Fibroblast of mammary gland (primary cell): ENCODE data around the gene MRPS7.

ENCODE experiments used
- DNase-seq: peaks from one replicate; pipeline ENCODE4 v3.0.0-alpha.2; 2010; ENCODE audit warnings: low read depth
- H3K4me3 ChIP-seq: 2 replicates; pipeline ENCODE4 v1.5.1; 2011; ENCODE audit warnings: low read depth, mild to moderate bottlenecking, low read length, moderate library complexity; ENCODE audit not compliant: control insufficient read depth
- CTCF ChIP-seq: conservative IDR thresholded peaks from 2 replicates; pipeline ENCODE4 v1.5.1; 2011; ENCODE audit warnings: low read depth, low read length, inconsistent platforms; ENCODE audit not compliant: control insufficient read depth, insufficient read depth

Gene MRPS7

GRCh38 chr17:75266316-75267152 lies 4.9 kb downstream of the MRPS7 start:
- H3K4me3 ChIP-seq, result no peak overlapping the region
- no peak for DNase-seq
- no peak for TF ChIP-seq CTCF

GRCh38 chr17:75267153-75267410 lies 5.4 kb downstream of the MRPS7 start:
- no peak overlapping the region for H3K4me3 ChIP-seq
- DNase-seq, result no peak
- no peak for TF ChIP-seq CTCF

GRCh38 chr17:75267411-75268232 lies 5.9 kb downstream of the MRPS7 start:
- H3K4me3 ChIP-seq, result no peak overlapping the region
- DNase-seq, result no peak
- no peak for TF ChIP-seq CTCF

- peak overlapping the region; percentile 79 for H3K4me3 ChIP-seq
- TF ChIP-seq CTCF, result no peak
- DNase-seq, result no peak
Observed at GRCh38 chr17:75269844-75270217, 8.2 kb downstream of the MRPS7 start.

GRCh38 chr17:75270218-75270965 lies 8.7 kb downstream of the MRPS7 start:
- peak; percentile 38 for TF ChIP-seq CTCF
- H3K4me3 ChIP-seq, result peak overlapping the region; percentile 79
- peak; percentile 76 for DNase-seq

GRCh38 chr17:75270966-75271232 lies 9.2 kb downstream of the MRPS7 start, which contains the start of gene MIF4GD:
TSS of gene MIF4GD (minus strand) at chr17:75271231. CDS start at chr17:75270195, 1,036 bp downstream.
- H3K4me3 ChIP-seq, result peak within 1 kb of the TSS; percentile 79
- no peak for TF ChIP-seq CTCF
- DNase-seq, result peak; percentile 54
